Kidney epithelial cell (primary cell): ENCODE measurements around the gene SYCN. TPM values are rescaled to one million over a fixed set of nuclear protein-coding genes. Genes with fewer than 3 reads are reported as not detected.
"Not testable (repeated sequence)": the region's sequence is repeated elsewhere in the genome, so short reads cannot be mapped to it uniquely, and the experiment has no call there.

ENCODE experiments used
- DNase-seq: peaks from one replicate; pipeline ENCODE4 v3.0.0-alpha.2; 2010; ENCODE audit warnings: low read depth
- H3K27me3 ChIP-seq: 2 replicates; pipeline ENCODE4 v1.6.0; 2011; ENCODE audit warnings: low read length; ENCODE audit not compliant: control insufficient read depth, insufficient read depth
- H3K36me3 ChIP-seq: 2 replicates; pipeline ENCODE4 v1.5.1; 2011; ENCODE audit warnings: low read length; ENCODE audit not compliant: control insufficient read depth, insufficient read depth
- H3K4me3 ChIP-seq: 2 replicates; pipeline ENCODE4 v1.5.1; 2011; ENCODE audit warnings: low read depth, mild to moderate bottlenecking, control low read depth, low read length
- CTCF ChIP-seq: IDR thresholded peaks from 2 replicates; pipeline ENCODE4 v1.5.1; 2011; ENCODE audit warnings: mild to moderate bottlenecking, moderate library complexity, low read length, control low read depth, inconsistent platforms; ENCODE audit not compliant: insufficient read depth, poor library complexity, severe bottlenecking
- total RNA-seq: library from RNA; depleted of rRNA; stranded (reverse); fragments of >200 nt; gene quantifications from 2 replicates; pipeline ENCODE4 v1.2.3, GENCODE V29; 2015

Gene SYCN
- total RNA-seq, 1 donor from 2014 or later, result not detected

- DNase-seq, result no peak
- peaks cover 34% of the 10 kb centered on the region for H3K27me3 ChIP-seq
- no peaks in the 10 kb centered on the region for H3K36me3 ChIP-seq
- no peak for TF ChIP-seq CTCF
- no peak within 1 kb of the TSS for H3K4me3 ChIP-seq
Measured at GRCh38 chr19:39248806-39249205, 44.7 kb upstream of the SYCN start, which contains the start of gene IFNL4. Gene IFNL4 (minus strand): TSS chr19:39248856.

- Histone ChIP-seq H3K27me3 (peaks cover 34% of the 10 kb centered on the region), H3K36me3 (no peaks in the 10 kb centered on the region), H3K4me3 (no peak overlapping the region)
- TF ChIP-seq CTCF, result no peak
- DNase-seq, result no peak
Measured at GRCh38 chr19:39247701-39248664, 43.9 kb upstream of the SYCN start.

GRCh38 chr19:39246951-39247669 is 43.0 kb upstream of the SYCN start:
- no peak for DNase-seq
- TF ChIP-seq CTCF, result no peak
- H3K36me3 ChIP-seq, result no peaks in the 10 kb centered on the region
- no peak overlapping the region for H3K4me3 ChIP-seq
- peaks cover 31% of the 10 kb centered on the region for H3K27me3 ChIP-seq

GRCh38 chr19:39245166-39245565 is 41.1 kb upstream of the SYCN start:
- not testable (repeated sequence) for H3K4me3 ChIP-seq, H3K36me3 ChIP-seq, DNase-seq
- peaks cover 31% of the 10 kb centered on the region for H3K27me3 ChIP-seq

GRCh38 chr19:39244410-39245100 is 40.5 kb upstream of the SYCN start, which contains the start of gene IFNL3:
Gene IFNL3 (minus strand): TSS chr19:39245006. CDS start chr19:39244967, 39 bp downstream.
- H3K4me3 ChIP-seq, H3K36me3 ChIP-seq, DNase-seq: not testable (repeated sequence)
- H3K27me3 ChIP-seq, result peaks cover 29% of the 10 kb centered on the region

GRCh38 chr19:39243741-39244140 is 39.7 kb upstream of the SYCN start:
- not testable (repeated sequence) for DNase-seq, H3K4me3 ChIP-seq, H3K36me3 ChIP-seq
- peaks cover 20% of the 10 kb centered on the region for H3K27me3 ChIP-seq

- Histone ChIP-seq H3K4me3 (no peak overlapping the region), H3K36me3 (no peaks in the 10 kb centered on the region), H3K27me3 (no peaks in the 10 kb centered on the region)
- DNase-seq, result no peak
- TF ChIP-seq CTCF, result no peak
Measured at GRCh38 chr19:39240421-39240820, 36.4 kb upstream of the SYCN start.
